ENCODE measurements around the gene AK5.

DNA sequence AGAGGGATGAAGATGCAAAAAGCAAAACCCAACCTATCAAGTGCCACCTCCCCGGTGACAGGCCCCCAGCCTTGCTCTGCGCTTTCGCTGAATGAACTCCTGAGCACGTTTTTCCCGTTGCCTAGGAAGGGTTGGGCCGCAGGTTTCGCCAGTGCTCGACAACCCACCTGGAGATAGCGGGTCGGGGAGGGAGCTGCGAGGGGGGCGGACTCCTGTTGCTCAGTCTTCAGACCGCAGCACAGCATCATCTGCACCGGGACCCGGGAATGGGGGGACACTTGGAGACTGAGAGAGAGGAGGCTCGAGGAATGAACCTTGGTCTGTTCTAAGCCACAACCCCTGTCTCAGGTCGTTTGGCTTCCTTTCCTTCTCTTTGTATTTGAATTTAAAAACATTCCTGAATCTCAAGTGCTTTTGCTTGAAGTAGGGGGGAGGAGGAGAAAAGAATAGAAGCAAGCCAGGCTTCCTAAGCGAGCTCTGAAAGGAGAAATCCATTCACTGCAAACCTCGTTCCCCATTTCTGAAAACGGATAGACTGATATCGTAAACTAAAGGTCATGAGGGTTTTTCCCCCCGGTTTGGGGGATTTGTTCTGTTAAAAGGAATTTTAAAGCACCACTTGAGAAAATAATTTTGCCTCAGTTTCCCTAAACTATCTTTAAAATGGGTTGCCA lies 1.2 kb downstream of the AK5 start:
- TF ChIP-seq CTCF (IDR thresholded peaks at IDR 0.05), result no peak
- TF ChIP-seq POLR2AphosphoS5 (IDR thresholded peaks at IDR 0.05), result no peak

Data from suprapubic skin (tissue), 3 donors.